Coronary artery (tissue), 2 donors: Measurements from ENCODE around the gene CCDC59.

Experiments
- DNase-seq: peaks from one replicate; pipeline ENCODE4 v3.0.0-alpha.2; 2017; ENCODE audit warnings: low spot score
- H3K27ac ChIP-seq, 2 donors: fragments of 200-600 bp; sonication (generic); one replicate each; pipeline ENCODE4 v1.5.1; 2016 to 2019
- H3K4me3 ChIP-seq: fragments of 200-600 bp; sonication (generic); 2 replicates; pipeline ENCODE4 v1.5.1; 2016; ENCODE audit warnings: mild to moderate bottlenecking, moderate library complexity
- TF ChIP-seq, protein P1 (sequence below): fragments of 200-600 bp; sonication (generic); IDR thresholded peaks from one replicate; pipeline ENCODE4 v1.5.1; 2019; ENCODE audit warnings: antibody characterized with exemption

CCDC59 gene, protein sequence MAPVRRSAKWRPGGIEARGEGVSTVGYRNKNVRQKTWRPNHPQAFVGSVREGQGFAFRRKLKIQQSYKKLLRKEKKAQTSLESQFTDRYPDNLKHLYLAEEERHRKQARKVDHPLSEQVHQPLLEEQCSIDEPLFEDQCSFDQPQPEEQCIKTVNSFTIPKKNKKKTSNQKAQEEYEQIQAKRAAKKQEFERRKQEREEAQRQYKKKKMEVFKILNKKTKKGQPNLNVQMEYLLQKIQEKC

DNA sequence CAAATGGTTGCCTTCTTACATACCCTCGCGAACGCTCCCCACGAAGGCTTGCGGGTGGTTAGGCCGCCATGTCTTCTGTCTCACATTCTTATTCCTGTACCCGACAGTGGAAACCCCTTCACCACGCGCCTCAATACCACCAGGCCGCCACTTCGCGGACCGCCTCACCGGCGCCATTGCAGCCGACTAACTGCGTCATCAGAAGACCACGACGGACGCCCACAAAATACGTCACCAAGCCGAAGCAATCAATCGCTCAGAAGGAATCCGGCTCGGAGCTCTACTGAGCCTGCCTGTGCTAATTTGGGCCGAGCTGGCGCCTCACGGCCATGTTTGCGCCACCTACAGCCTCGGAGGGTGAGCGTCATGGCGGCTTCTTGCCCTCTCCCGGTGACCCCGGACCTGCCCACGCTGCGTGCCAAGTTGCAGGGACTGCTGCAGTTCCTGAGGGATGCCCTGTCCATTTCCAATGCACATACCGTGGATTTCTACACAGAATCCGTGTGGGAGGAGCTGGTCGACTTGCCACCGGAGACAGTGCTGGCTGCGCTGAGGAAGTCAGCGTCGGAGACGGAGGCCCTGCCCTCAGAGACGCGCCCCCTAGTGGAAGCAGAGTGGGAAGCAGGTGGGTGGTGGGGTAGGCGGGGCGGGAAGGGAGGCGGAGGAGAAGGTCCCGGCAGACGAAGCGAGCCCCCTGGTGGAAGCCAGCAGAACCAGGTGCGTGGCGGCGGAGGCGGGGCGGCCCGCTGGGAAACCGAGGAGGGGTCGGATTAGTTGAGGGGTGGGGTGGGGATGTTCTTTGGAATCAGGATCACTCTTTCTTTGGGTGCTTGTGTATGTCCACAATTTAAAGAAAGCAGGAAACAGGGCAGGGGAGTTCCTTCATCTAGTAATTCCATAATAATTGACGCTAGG is at the start of gene CCDC59, which contains the start of gene METTL25:
CCDC59 (minus strand) TSS at position 188 of the 915 bp plus-strand sequence; CDS start at position 177, 11 bp downstream.
METTL25 (plus strand) TSS at position 330 of the 915 bp plus-strand sequence; CDS start at position 367, 37 bp downstream.
- TF ChIP-seq, protein P1, sequence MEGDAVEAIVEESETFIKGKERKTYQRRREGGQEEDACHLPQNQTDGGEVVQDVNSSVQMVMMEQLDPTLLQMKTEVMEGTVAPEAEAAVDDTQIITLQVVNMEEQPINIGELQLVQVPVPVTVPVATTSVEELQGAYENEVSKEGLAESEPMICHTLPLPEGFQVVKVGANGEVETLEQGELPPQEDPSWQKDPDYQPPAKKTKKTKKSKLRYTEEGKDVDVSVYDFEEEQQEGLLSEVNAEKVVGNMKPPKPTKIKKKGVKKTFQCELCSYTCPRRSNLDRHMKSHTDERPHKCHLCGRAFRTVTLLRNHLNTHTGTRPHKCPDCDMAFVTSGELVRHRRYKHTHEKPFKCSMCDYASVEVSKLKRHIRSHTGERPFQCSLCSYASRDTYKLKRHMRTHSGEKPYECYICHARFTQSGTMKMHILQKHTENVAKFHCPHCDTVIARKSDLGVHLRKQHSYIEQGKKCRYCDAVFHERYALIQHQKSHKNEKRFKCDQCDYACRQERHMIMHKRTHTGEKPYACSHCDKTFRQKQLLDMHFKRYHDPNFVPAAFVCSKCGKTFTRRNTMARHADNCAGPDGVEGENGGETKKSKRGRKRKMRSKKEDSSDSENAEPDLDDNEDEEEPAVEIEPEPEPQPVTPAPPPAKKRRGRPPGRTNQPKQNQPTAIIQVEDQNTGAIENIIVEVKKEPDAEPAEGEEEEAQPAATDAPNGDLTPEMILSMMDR, result peak; percentile 96
- peak within 1 kb of the TSS; percentile 90 to 98 for H3K27ac ChIP-seq
- DNase-seq, result peak; percentile 98

DNA sequence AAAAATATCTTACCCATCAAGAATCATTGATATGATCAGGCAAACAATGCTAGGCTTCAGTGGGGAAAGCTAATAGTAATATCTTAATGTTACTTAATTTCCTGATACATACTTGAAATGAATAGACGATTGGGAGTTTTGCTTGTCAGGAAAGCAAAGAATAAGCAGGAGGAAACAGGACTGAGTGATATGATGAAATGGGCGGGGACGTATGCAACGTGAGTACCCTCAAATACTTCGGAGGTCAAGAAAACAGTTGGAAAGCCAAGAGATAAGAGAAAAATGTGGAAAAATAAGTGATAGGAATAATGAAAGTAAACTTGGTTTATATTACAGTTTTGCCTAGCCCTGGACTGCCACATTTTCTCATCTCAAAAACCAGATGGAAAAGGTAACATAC is 49.3 kb upstream of the CCDC59 start:
- TF ChIP-seq, protein P1, result no peak
- no peak for DNase-seq
- H3K4me3 ChIP-seq, result peak overlapping the region; percentile 39
- peak overlapping the region; percentile 28 to 57 for H3K27ac ChIP-seq

More for the DNA sequence above, at the start of gene CCDC59, which contains the start of gene METTL25:
- peak within 1 kb of the TSS; percentile 75 for H3K4me3 ChIP-seq

DNA sequence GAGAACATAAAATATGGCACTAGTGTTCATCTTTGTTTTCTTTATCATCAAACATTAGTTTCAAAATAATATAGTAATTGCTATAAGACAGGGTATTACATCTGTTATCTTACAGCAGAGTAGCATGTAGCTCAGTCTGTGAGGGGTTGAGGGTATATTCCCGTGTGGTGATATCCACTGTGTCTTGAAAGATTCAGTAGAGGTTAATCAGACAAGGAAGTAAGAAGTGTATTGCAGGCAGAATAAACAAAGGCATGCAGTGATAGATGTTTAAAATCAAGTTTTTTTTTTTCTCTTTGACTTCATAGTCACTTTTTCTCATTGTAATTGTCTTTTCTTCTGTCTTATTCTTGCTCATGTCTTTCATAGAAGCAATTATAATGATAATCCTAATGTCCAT is 48.5 kb upstream of the CCDC59 start:
- H3K27ac ChIP-seq, result no peak overlapping the region
- no peak for DNase-seq
- TF ChIP-seq, protein P1, result no peak
- no peak overlapping the region for H3K4me3 ChIP-seq

DNA sequence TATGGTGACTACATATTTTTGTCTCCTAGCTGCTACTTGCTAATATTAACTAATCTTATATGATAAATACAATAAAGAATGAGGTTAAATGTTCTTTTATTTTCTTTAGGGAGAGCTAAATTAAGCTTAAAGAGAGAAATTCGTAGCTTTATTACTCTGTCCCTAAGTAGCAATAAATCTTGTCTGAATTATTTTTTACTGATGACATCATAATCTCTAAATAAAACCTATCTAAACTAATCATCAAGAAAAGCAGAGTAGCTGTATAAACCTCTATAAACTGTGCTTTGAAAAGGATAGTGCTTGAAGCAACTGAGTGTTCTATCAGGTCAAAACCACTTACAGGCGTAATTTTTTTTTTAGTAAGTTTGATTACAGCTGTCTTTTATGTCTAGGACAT is 42.6 kb upstream of the CCDC59 start:
- no peak overlapping the region for H3K27ac ChIP-seq
- DNase-seq, result no peak
- TF ChIP-seq, protein P1, result no peak
- no peak overlapping the region for H3K4me3 ChIP-seq

DNA sequence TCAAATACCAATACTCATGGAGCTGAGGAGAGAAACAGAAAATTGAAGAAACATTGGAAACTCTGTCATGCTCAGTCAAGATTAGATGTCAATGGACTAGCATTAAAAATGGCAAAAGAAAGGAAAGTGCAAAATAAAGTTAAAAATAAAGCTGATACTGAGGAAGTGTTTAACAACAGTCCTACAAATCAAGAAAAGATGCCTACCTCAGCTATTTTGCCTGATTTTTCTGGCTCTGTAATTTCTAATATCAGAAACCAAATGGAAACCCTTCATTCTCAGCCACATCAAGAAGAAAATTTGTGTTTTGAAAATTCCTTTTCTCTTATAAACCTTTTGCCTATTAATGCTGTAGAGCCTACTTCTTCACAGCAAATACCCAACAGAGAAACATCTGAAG is 40.7 kb upstream of the CCDC59 start:
- H3K27ac ChIP-seq, result no peak overlapping the region
- no peak overlapping the region for H3K4me3 ChIP-seq
- DNase-seq, result no peak
- TF ChIP-seq, protein P1, result no peak

DNA sequence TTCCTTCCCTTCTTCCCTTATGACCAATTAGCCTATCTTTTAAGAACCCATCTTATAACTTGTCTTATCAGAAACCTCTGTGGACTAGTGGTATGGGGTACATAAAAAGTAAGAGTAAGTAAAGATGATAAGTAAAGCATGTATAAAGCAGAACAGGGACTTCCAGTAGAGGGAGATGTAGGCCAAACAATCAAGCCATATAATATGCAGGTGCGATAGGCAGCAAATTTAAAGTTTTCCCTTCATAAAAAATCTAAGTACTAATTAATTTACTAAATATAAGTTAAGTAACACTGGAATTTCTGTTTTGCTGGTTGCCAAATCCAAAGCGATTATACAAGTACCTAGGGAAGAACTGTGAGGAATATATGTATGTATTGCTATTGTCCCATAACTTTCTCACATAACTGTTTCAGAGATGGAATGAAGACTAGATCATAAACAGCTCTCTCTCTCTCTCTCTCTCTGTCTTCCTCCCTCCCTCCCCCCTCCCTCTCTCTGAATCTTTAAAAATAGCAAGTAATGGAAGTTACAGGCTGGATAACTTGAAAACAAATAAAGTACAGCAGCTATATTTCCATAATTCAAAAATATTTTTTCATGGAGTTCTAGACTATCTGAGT is 25.9 kb upstream of the CCDC59 start:
- TF ChIP-seq, protein P1, result no peak
- Histone ChIP-seq H3K4me3 (no peak overlapping the region), H3K27ac (no peak overlapping the region)
- no peak for DNase-seq
